Caki2 (cell line): ENCODE results near the gene ZSCAN18. TPM values are rescaled to one million over a fixed set of nuclear protein-coding genes. Genes with fewer than 3 reads are reported as not detected.

Source experiments
- total RNA-seq: library from RNA; depleted of rRNA; stranded (reverse); fragments of >200 nt; shearing (Covaris generic); gene quantifications from 2 replicates; pipeline ENCODE4 v1.2.3, GENCODE V29; 2014; ENCODE audit warnings: low replicate concordance; rRNA removed

ZSCAN18 gene
- total RNA-seq, 1 experiment from 2014 or later = 54.7 TPM

Other genes with a start within 250 kb of the ZSCAN18 start
- gene ZNF587, start 248.4 kb downstream of the ZSCAN18 start, total RNA-seq = 29.5 and 30.6 TPM in 2 replicates
- 0.38 and 3.6 TPM in 2 replicates for gene ZNF814, start 209.2 kb downstream of the ZSCAN18 start, total RNA-seq
- 7.5 and 13.2 TPM in 2 replicates for gene ZNF417, start 181.6 kb downstream of the ZSCAN18 start, total RNA-seq
- gene ZNF418, start 162.8 kb downstream of the ZSCAN18 start, total RNA-seq = not detected in 2 replicates
- 3.2 and 9.1 TPM in 2 replicates for gene ZNF256, start 150.5 kb downstream of the ZSCAN18 start, total RNA-seq
- not detected in 2 replicates for gene C19orf18, start 123.7 kb downstream of the ZSCAN18 start, total RNA-seq
- 13.0 and 19.5 TPM in 2 replicates for gene ZNF606, start 95.4 kb downstream of the ZSCAN18 start, total RNA-seq
- gene ZSCAN1, start 64.2 kb downstream of the ZSCAN18 start, total RNA-seq = 5.0 TPM in 1 of 2 replicates, not detected in the other
- gene ZNF135, start 38.9 kb downstream of the ZSCAN18 start, total RNA-seq = 2.5 and 7.5 TPM in 2 replicates
- 18.7 and 23.9 TPM in 2 replicates for gene ZNF329, start 52.6 kb upstream of the ZSCAN18 start, total RNA-seq
- 27.7 and 34.0 TPM in 2 replicates for gene ZNF274, start 84.8 kb upstream of the ZSCAN18 start, total RNA-seq
- gene ZNF544, start 130.7 kb upstream of the ZSCAN18 start, total RNA-seq = 61.6 and 105 TPM in 2 replicates
- gene ZNF8, start 180.7 kb upstream of the ZSCAN18 start, total RNA-seq = 3.0 and 4.9 TPM in 2 replicates
- 38.9 and 46.3 TPM in 2 replicates for gene ERVK3-1, start 207.1 kb upstream of the ZSCAN18 start, total RNA-seq
- gene ZSCAN22, start 228.8 kb upstream of the ZSCAN18 start, total RNA-seq = 2.1 and 2.3 TPM in 2 replicates